WERI-Rb-1 (cell line): ENCODE results near the gene SLC8A3.
A peak's percentile ranks its signal among the peaks of the same experiment; 100 is the strongest.

ENCODE experiments used
- DNase-seq: peaks from one replicate; pipeline ENCODE4 v3.0.0-alpha.2; 2020
- H3K27ac ChIP-seq: fragments of 250-450 bp; sonication (Bioruptor Pico); 2 replicates; pipeline ENCODE4 v1.5.1; 2020; ENCODE audit warnings: mild to moderate bottlenecking, moderate library complexity
- H3K27me3 ChIP-seq: fragments of 250-450 bp; sonication (Bioruptor Pico); 2 replicates; pipeline ENCODE4 v1.5.1; 2021; ENCODE audit warnings: mild to moderate bottlenecking, low read depth, moderate library complexity; ENCODE audit not compliant: insufficient read depth, severe bottlenecking
- H3K36me3 ChIP-seq: fragments of 250-450 bp; sonication (Bioruptor Pico); 2 replicates; pipeline ENCODE4 v1.5.1; 2020; ENCODE audit warnings: mild to moderate bottlenecking, moderate library complexity
- H3K4me3 ChIP-seq: 2 replicates; pipeline ENCODE4 v1.5.1; 2011; ENCODE audit warnings: low read depth, mild to moderate bottlenecking, control low read depth, low read length
- H3K9me3 ChIP-seq: fragments of 250-450 bp; sonication (Bioruptor Pico); 2 replicates; pipeline ENCODE4 v1.5.1; 2021; ENCODE audit warnings: mild to moderate bottlenecking, moderate library complexity; ENCODE audit not compliant: severe bottlenecking
- TF ChIP-seq, protein P1 (sequence below): IDR thresholded peaks from 2 replicates; pipeline ENCODE4 v1.5.1; 2011; ENCODE audit warnings: low read depth, mild to moderate bottlenecking, control low read depth, inconsistent platforms, low read length

SLC8A3 gene

DNA sequence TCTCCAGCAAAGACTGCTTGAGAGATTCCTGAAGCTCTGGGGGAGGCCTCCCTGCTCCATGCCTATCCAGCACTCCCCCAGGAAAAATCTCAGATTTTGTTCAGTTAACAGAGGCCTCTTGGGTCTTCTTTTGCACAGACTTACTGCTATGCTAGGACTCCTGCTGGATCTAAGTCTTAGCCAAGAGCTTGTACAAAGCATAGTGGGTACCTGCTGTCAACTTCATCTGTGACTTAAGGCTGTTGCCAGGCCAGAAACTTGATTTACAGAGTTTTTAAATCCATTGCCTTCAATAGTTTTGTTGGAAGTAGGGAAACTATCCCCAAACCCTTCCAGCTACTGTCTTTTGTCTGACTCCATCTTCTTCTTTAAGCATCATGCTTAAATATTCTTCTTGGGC lies 169.1 kb downstream of the SLC8A3 start:
- H3K27me3 ChIP-seq, result no peaks in the 10 kb centered on the region
- no peak for DNase-seq
- no peak overlapping the region for H3K4me3 ChIP-seq
- TF ChIP-seq, protein P1, sequence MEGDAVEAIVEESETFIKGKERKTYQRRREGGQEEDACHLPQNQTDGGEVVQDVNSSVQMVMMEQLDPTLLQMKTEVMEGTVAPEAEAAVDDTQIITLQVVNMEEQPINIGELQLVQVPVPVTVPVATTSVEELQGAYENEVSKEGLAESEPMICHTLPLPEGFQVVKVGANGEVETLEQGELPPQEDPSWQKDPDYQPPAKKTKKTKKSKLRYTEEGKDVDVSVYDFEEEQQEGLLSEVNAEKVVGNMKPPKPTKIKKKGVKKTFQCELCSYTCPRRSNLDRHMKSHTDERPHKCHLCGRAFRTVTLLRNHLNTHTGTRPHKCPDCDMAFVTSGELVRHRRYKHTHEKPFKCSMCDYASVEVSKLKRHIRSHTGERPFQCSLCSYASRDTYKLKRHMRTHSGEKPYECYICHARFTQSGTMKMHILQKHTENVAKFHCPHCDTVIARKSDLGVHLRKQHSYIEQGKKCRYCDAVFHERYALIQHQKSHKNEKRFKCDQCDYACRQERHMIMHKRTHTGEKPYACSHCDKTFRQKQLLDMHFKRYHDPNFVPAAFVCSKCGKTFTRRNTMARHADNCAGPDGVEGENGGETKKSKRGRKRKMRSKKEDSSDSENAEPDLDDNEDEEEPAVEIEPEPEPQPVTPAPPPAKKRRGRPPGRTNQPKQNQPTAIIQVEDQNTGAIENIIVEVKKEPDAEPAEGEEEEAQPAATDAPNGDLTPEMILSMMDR, result no peak
- H3K27ac ChIP-seq, result no peak overlapping the region
- no peaks in the 10 kb centered on the region for H3K36me3 ChIP-seq
- H3K9me3 ChIP-seq, result no peaks in the 10 kb centered on the region

DNA sequence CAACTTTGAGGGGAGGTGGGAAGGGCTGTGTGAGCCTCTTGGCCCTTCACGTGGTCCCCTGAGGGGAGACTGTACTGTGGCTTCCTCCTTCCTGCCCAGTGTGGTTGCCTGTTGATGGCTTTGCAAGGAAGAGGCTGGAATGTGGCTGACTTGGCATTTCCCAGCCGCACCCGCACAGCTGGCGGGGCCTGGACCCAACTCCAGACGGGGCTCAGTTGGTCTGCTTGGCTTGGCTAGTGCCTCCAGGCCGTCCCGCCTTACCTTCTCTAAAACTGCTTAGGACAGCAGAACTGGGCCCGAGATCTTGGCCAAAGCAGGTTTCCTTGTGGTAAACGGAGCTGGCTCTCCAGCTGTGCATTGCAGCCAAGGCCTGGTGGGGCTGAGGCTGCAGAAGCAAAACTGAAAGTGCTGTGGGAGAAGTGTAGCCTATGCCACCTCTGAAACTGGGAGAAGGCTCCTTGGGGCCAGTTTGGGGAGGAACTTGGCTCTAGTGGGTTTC lies 170.0 kb downstream of the SLC8A3 start:
- Histone ChIP-seq H3K4me3 (no peak overlapping the region), H3K27me3 (no peaks in the 10 kb centered on the region), H3K36me3 (no peaks in the 10 kb centered on the region), H3K9me3 (no peaks in the 10 kb centered on the region), H3K27ac (no peak overlapping the region)
- TF ChIP-seq, protein P1, result no peak
- DNase-seq, result no peak

DNA sequence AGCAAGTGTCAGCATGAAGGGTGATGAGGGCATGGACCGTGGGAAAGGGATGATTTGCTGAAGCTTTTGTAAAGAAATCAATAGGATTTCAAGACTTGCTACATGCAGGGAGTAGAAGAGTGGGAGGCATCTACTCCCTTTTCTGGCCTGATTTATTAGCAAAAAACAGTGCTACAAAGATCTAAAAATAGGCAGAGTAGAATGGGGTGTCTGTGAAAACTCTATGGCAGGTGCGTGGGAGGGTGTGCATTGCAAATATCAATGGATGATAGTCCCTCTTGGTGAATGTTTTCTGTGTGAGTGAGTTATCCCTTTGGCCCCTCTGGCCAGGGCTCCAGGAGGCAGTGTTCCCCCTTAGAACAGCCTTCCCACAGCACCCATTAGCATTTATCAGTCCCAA lies 170.5 kb downstream of the SLC8A3 start:
- DNase-seq, result no peak
- H3K27ac ChIP-seq, result no peak overlapping the region
- TF ChIP-seq, protein P1, result no peak
- no peak overlapping the region for H3K4me3 ChIP-seq
- no peaks in the 10 kb centered on the region for H3K36me3 ChIP-seq
- no peaks in the 10 kb centered on the region for H3K27me3 ChIP-seq
- no peaks in the 10 kb centered on the region for H3K9me3 ChIP-seq

DNA sequence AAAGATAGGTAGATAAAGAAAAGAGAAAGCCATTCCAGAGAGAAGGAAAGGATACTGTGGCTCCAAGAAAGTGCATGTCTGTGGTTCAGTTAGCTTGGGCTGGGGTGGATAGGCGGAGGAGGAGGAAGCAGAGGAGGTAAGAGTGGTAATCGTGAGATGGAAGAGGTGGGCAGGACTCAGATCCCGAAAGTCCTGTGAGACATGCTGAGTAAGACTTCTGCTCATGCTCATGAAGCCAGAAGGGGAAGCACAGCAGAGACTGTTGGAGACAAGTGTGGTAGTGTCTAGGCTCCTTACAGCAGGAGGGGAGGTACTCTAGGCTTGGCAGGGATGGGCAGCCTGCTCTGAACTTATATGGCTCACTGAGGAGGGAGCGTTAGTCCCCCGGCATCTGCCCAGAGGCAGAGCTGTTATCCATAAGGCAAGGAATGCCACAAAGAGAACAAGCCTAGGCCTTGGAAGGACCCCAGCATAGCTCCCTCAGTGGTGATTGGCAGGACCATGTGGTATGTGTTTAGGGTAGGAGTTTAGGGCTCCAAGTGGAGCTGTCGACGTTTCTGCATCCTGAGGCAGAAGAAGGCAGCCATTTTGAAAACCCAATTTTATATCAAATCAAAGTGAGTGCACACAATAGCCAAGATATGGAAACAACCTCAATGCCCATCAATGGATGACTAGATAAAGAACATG lies 174.2 kb downstream of the SLC8A3 start:
- H3K27ac ChIP-seq, result no peak overlapping the region
- TF ChIP-seq, protein P1, result no peak
- H3K36me3 ChIP-seq, result no peaks in the 10 kb centered on the region
- no peak overlapping the region for H3K4me3 ChIP-seq
- DNase-seq, result no peak
- H3K27me3 ChIP-seq, result no peaks in the 10 kb centered on the region
- no peaks in the 10 kb centered on the region for H3K9me3 ChIP-seq

DNA sequence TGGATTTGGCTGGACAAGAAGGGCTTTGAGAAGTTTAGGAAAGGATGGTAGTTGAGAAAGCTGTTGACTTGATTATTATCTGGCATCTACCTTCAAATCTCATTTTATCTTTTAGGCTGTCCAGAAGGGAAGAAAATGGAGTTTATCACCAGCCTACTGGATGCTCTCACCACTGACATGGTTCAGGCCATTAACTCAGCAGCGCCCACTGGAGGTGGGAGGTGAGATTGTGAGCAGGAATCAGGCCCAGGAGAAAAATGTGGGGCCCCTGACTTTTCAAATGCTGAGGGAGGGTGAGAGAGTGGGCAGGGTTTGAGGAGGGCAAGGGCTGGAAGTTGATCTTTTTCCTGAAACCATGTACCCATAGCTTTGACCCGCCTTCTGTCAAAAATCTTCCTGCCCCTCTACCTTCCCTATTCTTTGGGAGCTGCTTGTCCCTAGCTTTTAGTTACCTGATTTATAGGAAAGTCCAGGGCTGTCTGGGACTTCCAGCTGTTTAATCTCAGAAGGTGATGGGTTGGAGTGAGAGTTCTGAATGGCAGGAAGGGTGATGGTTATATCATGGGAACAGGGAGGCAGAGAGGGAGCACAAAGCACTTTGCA lies 175.4 kb downstream of the SLC8A3 start:
- DNase-seq, result peak; percentile 62
- no peak overlapping the region for H3K27ac ChIP-seq

More for the DNA sequence above, 175.4 kb downstream of the SLC8A3 start:
- TF ChIP-seq, protein P1, result peak; percentile 82
- no peaks in the 10 kb centered on the region for H3K36me3 ChIP-seq
- H3K9me3 ChIP-seq, result no peaks in the 10 kb centered on the region
- H3K4me3 ChIP-seq, result no peak overlapping the region
- no peaks in the 10 kb centered on the region for H3K27me3 ChIP-seq
